GM18951 (cell line): ENCODE data around the gene CNGB1.

ENCODE experiments used
- POLR2A ChIP-seq: IDR thresholded peaks from 4 replicates; pipeline ENCODE4 v1.6.1; 2011; ENCODE audit warnings: mild to moderate bottlenecking; ENCODE audit not compliant: insufficient read length, insufficient read depth; ENCODE audit errors: extremely low read depth
- in situ Hi-C: fragments of 300-500 bp; cut with MboI; formaldehyde crosslinking; loops from one replicate; pipeline ENCODE4 v1.12.0; 2022; ENCODE audit warnings: low sequenced_read_pairs, mixed read lengths, inconsistent platforms; ENCODE audit not compliant: unreplicated experiment

The CNGB1 gene

GRCh38 chr16:58001781-58002415 is 31.0 kb upstream of the CNGB1 start:
- no peak for TF ChIP-seq POLR2A
- in situ Hi-C loops = loop anchor here (25.0 kb wide), 2 partner anchors 285 to 485 kb away; partner anchors contain the start of gene PRSS54

DNA sequence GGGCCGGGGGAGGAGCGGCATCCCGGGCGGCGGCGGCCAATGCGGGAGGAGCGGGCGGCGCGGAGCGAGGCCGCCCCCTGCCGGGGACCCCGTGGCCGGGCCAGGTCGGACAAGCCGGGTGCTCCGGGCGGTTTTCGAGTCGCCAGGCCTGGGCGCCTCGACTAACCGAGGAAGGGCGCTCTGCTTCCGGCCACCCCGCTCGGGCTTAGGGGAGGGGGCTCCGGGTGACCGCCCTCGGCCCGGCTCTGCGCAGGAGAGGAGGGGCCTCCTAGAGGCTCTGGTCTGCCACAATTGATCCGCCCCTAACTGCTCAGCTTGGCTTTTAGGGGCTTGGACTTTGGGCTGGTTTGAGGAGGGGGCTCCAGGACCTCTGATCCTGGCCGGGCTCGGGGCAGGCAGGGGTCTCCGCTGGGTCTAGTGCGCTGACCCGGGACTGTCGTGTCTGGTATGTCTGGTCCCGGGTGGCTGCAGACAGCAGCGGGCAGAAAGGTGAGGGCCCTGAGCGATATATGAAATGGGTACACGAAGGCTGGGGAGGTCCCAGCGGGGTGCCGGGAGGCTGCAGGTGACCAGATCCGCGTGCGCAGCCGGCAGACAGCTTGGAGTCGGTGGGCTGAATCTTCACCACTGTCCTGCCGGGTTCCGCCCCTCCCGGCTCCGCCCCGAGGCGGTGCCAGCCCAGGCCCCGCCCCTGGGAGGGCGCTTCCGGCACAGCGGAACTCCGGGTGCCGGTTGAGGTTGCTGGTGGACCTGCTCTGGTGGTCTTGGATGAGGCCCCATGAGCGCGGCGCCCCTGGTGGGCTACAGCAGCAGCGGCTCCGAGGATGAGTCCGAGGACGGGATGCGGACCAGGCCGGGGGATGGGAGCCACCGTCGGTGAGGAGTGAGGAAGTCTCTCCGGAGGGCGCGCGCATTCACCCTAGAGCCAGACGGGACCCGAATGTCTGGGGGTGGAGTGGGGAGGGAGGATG is 30.1 kb upstream of the CNGB1 start, which contains the start of gene USB1:
Gene USB1 (plus strand): TSS at position 702 of the 971 bp plus-strand sequence. CDS start 77 bp downstream, at position 779.
- in situ Hi-C loops = loop anchor here (25.0 kb wide), 2 partner anchors 286 to 486 kb away; partner anchors contain the start of gene PRSS54
- peak; percentile 92 for TF ChIP-seq POLR2A

DNA sequence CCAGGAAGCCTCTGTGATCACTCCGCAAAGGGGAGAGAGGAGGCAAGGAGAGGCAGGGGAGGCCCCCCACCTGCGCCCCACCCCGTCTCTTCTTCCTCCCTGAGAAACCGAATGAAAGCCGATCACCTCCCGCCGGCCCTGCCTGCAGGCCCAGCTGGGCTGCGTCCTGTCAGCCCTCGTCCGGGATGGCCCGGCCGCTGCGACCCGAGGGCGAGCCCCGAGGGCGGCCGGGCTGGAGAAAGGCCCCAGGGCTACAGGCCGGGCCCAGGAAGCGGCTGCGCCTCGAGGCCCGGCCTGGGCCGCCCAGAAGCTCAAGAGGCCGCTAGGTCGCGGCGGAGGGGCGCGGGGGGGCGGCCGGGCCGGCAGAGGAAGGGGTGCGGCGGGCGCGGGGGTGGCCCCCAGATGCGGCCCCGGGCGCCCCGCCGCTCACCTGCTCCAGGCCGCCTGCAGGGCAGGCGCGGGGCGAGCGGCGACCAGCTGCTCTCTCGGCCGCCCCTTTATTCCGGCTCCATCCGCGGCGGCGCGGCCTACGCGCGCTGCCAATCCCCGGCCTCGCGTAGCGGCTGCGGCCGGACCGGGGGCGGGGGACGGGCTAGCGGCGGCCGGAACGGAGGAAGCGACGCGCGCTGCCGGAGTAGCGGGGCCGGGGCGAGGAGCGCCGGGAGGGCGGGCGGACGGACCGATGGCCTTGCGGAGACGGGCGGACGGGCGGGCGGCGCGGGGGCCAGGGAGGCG is 29.2 kb upstream of the CNGB1 start, which contains the start of gene ZNF319:
Gene ZNF319 (minus strand): TSS at position 702 of the 735 bp plus-strand sequence. CDS start 2,407 bp downstream, outside the sequence.
- no peak for TF ChIP-seq POLR2A
- in situ Hi-C loops = loop anchor here (25.0 kb wide), 2 partner anchors 287 to 487 kb away; partner anchors contain the start of gene PRSS54

- in situ Hi-C loops = no loop called here
- no peak for TF ChIP-seq POLR2A
These were observed 28.5 kb upstream of the CNGB1 start for GRCh38 chr16:57999366-57999970.

DNA sequence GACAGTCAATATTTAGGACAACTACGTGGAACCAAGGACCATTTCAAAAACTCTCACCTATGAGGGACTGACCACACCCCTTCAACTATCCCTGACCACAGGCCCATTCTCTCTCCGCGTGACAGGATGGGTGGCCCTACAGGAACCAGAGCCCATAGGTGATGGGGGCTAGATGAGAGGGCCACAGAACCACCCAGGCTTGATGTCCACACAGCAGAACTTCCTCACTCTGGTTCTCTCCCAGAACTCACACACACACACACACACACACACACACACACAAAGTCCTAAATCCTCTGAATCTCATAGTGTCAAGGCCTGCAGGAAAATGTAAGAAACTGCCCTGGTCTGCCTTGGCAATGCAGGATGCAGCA is 28.1 kb upstream of the CNGB1 start:
- TF ChIP-seq POLR2A = no peak
- in situ Hi-C loops = no loop called here

GRCh38 chr16:57998486-57998885 is 27.6 kb upstream of the CNGB1 start:
- in situ Hi-C loops = no loop called here
- no peak for TF ChIP-seq POLR2A

GRCh38 chr16:57997528-57998265 is 26.8 kb upstream of the CNGB1 start:
- no peak for TF ChIP-seq POLR2A
- in situ Hi-C loops = no loop called here

DNA sequence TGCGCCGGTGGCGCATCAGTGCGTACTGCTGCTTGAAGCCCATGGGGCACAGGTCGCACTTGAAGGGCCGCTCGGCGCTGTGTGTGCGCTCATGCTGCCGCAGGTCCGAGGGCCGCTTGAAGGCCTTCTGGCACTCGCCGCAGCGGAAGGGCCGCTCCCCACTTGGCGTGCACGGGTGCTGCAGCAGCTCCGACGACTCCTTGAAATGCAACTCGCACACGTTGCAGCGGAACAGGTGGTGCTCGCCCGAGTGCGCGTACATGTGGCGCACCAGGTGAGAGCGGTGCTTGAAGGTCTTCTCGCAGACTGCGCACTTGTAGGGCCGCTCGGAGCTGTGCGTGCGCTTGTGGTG is 26.2 kb upstream of the CNGB1 start:
- in situ Hi-C loops = no loop called here
- no peak for TF ChIP-seq POLR2A

GRCh38 chr16:57996406-57997175 is 25.7 kb upstream of the CNGB1 start:
- in situ Hi-C loops = no loop called here
- no peak for TF ChIP-seq POLR2A

DNA sequence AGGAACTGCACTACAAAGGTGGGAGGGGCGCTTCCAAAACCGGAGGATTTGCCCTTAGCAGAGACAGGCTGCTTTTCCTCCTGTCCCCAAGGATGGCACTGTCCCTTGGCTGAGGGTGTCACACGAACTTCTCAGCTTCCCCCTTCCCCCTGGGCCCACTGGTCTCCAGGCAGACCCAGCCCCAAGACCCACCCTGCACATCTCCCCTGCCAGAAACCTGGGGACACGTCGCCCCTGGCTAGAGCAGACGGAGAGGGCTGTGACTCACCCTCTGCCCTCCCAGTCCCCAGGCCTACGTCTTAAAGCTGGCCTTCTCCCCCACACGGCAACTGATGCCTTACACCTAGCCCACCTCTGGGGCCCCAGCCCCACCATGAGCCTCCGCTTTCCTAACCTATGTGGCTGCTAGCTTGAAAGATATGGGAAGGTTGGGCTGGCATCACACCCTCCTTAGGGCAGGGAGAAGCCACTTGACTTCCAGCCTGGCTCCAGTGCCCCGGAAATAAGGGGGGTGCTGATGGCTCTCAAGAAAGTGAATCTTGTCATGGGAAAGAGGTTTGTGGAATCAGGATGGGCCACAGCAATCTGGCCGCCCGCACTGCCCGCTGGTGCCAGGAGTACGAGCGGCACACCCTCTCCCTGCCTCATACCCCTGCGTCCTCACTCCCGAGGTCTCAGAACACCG is 24.9 kb upstream of the CNGB1 start:
- no peak for TF ChIP-seq POLR2A
- in situ Hi-C loops = no loop called here

GRCh38 chr16:57994778-57995177 is 23.9 kb upstream of the CNGB1 start:
- in situ Hi-C loops = no loop called here
- no peak for TF ChIP-seq POLR2A
